Limb (tissue), 2 donors: ENCODE data around the gene ZSCAN2.

Source experiments
- DNase-seq, 2 donors: peaks; one replicate each; pipeline ENCODE4 v3.0.0-alpha.2; 2016; ENCODE audit errors: extremely low spot score in 2 of 2

ZSCAN2 gene

GRCh38 chr15:84598250-84598649 is 2.6 kb upstream of the ZSCAN2 start:
- no peak for DNase-seq

GRCh38 chr15:84598993-84599392 is 1.8 kb upstream of the ZSCAN2 start:
- peak in 1 of 2 donors; percentile 40 for DNase-seq

GRCh38 chr15:84599906-84600305 is 903 bp upstream of the ZSCAN2 start:
- DNase-seq, result no peak

- peak; percentile 78 to 83 for DNase-seq
Measured at GRCh38 chr15:84600331-84600686, 500 bp upstream of the ZSCAN2 start.

- no peak for DNase-seq
Measured at GRCh38 chr15:84601555-84601838, 688 bp downstream of the ZSCAN2 start.

GRCh38 chr15:84603630-84604379 is 3.0 kb downstream of the ZSCAN2 start:
- no peak for DNase-seq

GRCh38 chr15:84604826-84605553 is 4.2 kb downstream of the ZSCAN2 start:
- DNase-seq, result no peak

GRCh38 chr15:84605554-84605882 is 4.7 kb downstream of the ZSCAN2 start:
- no peak for DNase-seq

GRCh38 chr15:84606653-84607120 is 5.9 kb downstream of the ZSCAN2 start:
- DNase-seq, result no peak

- DNase-seq, result no peak
Measured at GRCh38 chr15:84608707-84609284, 8.0 kb downstream of the ZSCAN2 start.

- DNase-seq, result no peak
Measured at GRCh38 chr15:84609818-84610525, 9.2 kb downstream of the ZSCAN2 start.

GRCh38 chr15:84611631-84612030 is 10.8 kb downstream of the ZSCAN2 start:
- no peak for DNase-seq

- DNase-seq, result no peak
Measured at GRCh38 chr15:84616235-84616634, 15.4 kb downstream of the ZSCAN2 start.

GRCh38 chr15:84620626-84621025 is 19.8 kb downstream of the ZSCAN2 start:
- no peak for DNase-seq

GRCh38 chr15:84621358-84621979 is 20.7 kb downstream of the ZSCAN2 start:
- DNase-seq, result no peak

- DNase-seq, result no peak
Measured at GRCh38 chr15:84624359-84624758, 23.6 kb downstream of the ZSCAN2 start.

GRCh38 chr15:84625123-84625522 is 24.3 kb downstream of the ZSCAN2 start:
- DNase-seq, result no peak

- DNase-seq, result no peak
Measured at GRCh38 chr15:84629033-84629432, 28.2 kb downstream of the ZSCAN2 start.

- DNase-seq, result no peak
Measured at GRCh38 chr15:84631706-84632272, 31.0 kb downstream of the ZSCAN2 start.

- DNase-seq, result peak; percentile 47 to 85
Measured at GRCh38 chr15:84633311-84634227, 32.8 kb downstream of the ZSCAN2 start.
